Fibroblast of mammary gland (primary cell): ENCODE measurements around the gene DEPP1.
A peak's percentile ranks its signal among the peaks of the same experiment; 100 is the strongest.

Experiments
- DNase-seq: peaks from one replicate; pipeline ENCODE4 v3.0.0-alpha.2; 2010; ENCODE audit warnings: low read depth
- H3K4me3 ChIP-seq: 2 replicates; pipeline ENCODE4 v1.5.1; 2011; ENCODE audit warnings: low read depth, mild to moderate bottlenecking, low read length, moderate library complexity; ENCODE audit not compliant: control insufficient read depth
- TF ChIP-seq, protein P1 (sequence below): conservative IDR thresholded peaks from 2 replicates; pipeline ENCODE4 v1.5.1; 2011; ENCODE audit warnings: low read depth, low read length, inconsistent platforms; ENCODE audit not compliant: control insufficient read depth, insufficient read depth

Gene DEPP1

DNA sequence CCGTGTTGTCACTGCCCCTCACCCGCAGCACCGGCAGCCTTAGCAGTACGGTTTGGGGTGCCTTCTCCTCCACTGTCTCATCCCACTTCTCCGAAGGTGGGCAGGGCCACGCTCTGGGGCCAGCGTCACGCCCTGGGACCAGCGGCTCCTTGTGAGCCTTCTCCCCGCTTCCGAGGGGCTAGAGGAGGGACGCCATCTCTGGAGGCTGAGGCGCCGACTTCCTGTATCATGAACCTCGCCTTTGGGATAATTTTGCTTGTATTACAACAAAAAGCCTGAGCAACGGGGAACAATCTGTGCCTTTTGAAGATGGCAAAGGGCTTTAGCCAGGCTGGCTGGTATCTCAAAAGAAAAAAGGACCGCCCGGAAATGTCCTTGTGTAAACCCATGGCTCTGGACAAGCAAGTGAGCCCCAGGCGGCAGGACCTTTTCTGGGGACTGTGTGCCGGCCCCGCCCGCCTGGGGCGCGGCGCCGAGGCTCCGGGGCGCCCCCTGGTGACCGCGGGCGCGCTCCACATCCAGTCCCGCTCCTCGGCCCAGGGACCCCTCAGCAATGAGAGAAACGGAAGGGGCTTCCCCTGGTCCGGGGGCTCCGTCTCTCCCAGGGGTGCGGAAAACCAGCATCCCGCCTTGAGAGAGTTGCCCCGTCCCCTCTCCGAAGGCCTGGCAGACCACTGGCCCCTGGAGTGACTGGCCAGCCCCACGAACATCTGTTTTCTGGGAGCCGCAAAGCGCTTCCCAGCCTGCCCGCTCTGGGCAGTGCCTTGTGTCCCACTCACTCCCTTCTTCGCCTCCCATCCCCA lies 3.8 kb downstream of the DEPP1 start:
- TF ChIP-seq, protein P1, sequence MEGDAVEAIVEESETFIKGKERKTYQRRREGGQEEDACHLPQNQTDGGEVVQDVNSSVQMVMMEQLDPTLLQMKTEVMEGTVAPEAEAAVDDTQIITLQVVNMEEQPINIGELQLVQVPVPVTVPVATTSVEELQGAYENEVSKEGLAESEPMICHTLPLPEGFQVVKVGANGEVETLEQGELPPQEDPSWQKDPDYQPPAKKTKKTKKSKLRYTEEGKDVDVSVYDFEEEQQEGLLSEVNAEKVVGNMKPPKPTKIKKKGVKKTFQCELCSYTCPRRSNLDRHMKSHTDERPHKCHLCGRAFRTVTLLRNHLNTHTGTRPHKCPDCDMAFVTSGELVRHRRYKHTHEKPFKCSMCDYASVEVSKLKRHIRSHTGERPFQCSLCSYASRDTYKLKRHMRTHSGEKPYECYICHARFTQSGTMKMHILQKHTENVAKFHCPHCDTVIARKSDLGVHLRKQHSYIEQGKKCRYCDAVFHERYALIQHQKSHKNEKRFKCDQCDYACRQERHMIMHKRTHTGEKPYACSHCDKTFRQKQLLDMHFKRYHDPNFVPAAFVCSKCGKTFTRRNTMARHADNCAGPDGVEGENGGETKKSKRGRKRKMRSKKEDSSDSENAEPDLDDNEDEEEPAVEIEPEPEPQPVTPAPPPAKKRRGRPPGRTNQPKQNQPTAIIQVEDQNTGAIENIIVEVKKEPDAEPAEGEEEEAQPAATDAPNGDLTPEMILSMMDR: peak; percentile 37
- DNase-seq: peak; percentile 49
- H3K4me3 ChIP-seq: peak overlapping the region; percentile 52

DNA sequence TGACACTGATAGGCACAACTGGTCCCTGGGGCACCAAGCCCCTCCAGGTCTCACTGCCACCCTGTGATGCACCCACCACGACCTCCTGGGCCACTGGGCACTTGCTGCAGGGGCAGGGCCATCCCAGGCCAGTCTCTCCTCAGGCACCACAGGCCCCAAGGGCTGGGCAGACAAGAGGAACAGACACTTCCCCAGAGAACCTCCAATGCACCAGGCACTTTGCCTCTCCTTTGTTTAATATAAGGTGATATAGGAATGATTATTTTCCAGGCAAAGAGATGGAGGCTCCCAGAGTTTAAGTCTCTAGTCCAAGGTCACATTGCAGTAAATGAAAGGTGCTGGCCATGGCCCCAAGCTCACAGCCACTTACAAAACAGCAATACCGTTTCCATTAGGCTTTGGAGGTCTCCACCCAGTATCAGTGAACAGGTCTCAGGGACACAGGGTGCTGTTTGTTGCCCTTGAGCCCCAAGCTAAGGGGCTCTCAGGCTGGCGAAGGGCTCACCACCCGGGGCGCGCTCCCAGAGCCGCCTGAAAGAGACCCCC lies 4.5 kb downstream of the DEPP1 start:
- no peak for DNase-seq
- TF ChIP-seq, protein P1: no peak
- H3K4me3 ChIP-seq: peak overlapping the region; percentile 52

GRCh38 chr10:44973323-44974081 lies 5.1 kb downstream of the DEPP1 start:
- no peak for DNase-seq
- TF ChIP-seq, protein P1: no peak

DNA sequence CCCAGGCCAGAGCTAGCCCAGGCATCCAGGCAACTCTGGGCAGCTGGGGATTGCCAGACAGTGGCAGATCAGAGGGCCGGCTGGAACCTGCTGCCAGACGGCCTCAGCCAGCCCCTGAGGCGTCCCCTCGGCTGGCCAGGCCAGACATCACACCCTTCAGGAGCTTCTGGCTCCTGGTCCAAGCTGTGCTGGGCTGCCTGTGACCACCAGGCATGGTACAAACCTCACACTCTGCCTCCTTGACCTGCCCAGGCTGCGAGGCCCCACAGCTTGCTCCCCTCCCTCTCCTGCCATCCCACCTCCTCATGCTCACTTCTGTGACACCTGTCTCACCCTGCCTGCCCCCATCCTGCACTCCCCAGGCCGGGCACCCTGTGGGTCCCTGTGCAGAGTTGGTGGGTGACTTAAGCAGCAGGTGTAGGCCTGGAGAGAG lies 5.7 kb downstream of the DEPP1 start:
- no peak for DNase-seq
- no peak overlapping the region for H3K4me3 ChIP-seq
- TF ChIP-seq, protein P1: no peak

More at GRCh38 chr10:44973323-44974081, 5.1 kb downstream of the DEPP1 start:
- no peak overlapping the region for H3K4me3 ChIP-seq

DNA sequence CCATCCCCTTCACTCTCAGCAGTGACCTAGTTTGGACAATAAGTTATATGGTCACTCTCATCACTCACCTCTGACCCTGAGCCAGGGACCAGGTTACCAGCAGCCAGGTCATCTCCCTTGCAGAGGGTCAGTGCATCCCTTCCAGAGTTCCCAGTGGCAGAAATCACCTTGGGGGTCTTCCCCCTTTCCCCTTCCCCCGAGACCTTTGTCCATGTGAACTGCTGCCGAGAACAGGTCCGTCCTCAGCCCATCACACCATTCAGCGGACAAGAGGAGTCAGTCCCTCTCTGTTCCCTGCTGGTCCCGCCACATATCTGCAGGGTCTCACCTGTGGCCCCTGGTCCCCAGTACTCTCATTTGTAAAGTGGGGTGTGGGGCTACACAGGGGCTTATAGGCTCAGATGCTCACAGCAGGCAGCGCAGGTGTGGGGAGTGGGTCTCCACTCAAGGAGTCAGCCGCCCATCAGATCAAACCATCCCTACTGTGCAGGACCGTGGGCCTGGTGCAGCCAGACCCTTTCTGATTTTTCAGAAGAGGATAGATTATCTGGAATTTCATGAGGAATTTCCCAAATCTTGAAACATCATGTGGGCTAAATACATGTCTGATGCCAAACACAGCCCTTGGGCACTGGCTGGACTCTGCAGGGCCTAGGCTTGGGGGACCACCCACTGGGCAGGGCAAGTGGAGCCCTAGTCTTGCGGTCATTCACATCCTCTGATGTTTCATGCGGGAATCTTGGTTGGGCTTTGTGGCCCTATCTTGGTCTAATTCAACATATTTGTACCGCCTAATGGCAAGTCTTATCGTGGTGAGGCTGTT lies 6.5 kb downstream of the DEPP1 start:
- no peak for DNase-seq
- TF ChIP-seq, protein P1: no peak
- no peak overlapping the region for H3K4me3 ChIP-seq

- DNase-seq: no peak
- TF ChIP-seq, protein P1: no peak
- H3K4me3 ChIP-seq: no peak overlapping the region
These were observed 7.2 kb downstream of the DEPP1 start for GRCh38 chr10:44971434-44971833.
